HK-2 (cell line): Measurements from ENCODE around the gene NSFL1C.
"Not testable (repeated sequence)": the region's sequence is repeated elsewhere in the genome, so short reads cannot be mapped to it uniquely, and the experiment has no call there.

ENCODE experiments used
- DNase-seq: peaks from one replicate; pipeline ENCODE4 v3.0.0-alpha.2; 2018; ENCODE audit not compliant: unreplicated experiment

The NSFL1C gene

GRCh38 chr20:1423625-1424106, 43.0 kb downstream of the NSFL1C start:
- no peak for DNase-seq

GRCh38 chr20:1423206-1423605, 43.4 kb downstream of the NSFL1C start:
- DNase-seq: no peak

- DNase-seq: no peak
Measured at GRCh38 chr20:1422753-1423152, 43.9 kb downstream of the NSFL1C start.

GRCh38 chr20:1420066-1420465, 46.6 kb downstream of the NSFL1C start:
- DNase-seq: no peak

- peak; percentile 36 for DNase-seq
Measured at GRCh38 chr20:1418350-1418749, 48.3 kb downstream of the NSFL1C start.

GRCh38 chr20:1417790-1418189, 48.9 kb downstream of the NSFL1C start:
- DNase-seq: no peak

- peak; percentile 38 for DNase-seq
Measured at GRCh38 chr20:1417273-1417672, 49.4 kb downstream of the NSFL1C start.

- DNase-seq: peak; percentile 89
Measured at GRCh38 chr20:1415667-1416468, 50.8 kb downstream of the NSFL1C start.

GRCh38 chr20:1414982-1415381, 51.7 kb downstream of the NSFL1C start:
- no peak for DNase-seq

GRCh38 chr20:1405801-1406200, 60.8 kb downstream of the NSFL1C start:
- no peak for DNase-seq

- no peak for DNase-seq
Measured at GRCh38 chr20:1403624-1404023, 63.0 kb downstream of the NSFL1C start.

GRCh38 chr20:1402149-1402548, 64.5 kb downstream of the NSFL1C start:
- no peak for DNase-seq

- DNase-seq: no peak
Measured at GRCh38 chr20:1401451-1401907, 65.2 kb downstream of the NSFL1C start.

GRCh38 chr20:1399678-1400366, 66.8 kb downstream of the NSFL1C start:
- DNase-seq: not testable (repeated sequence)

- DNase-seq: not testable (repeated sequence)
Measured at GRCh38 chr20:1398185-1398584, 68.5 kb downstream of the NSFL1C start.

GRCh38 chr20:1397710-1398109, 68.9 kb downstream of the NSFL1C start:
- DNase-seq: no peak

GRCh38 chr20:1396702-1397101, 69.9 kb downstream of the NSFL1C start:
- DNase-seq: no peak

GRCh38 chr20:1396264-1396663, 70.4 kb downstream of the NSFL1C start:
- no peak for DNase-seq

- DNase-seq: no peak
Measured at GRCh38 chr20:1394686-1395085, 72.0 kb downstream of the NSFL1C start.

GRCh38 chr20:1393507-1393882, 73.2 kb downstream of the NSFL1C start:
- DNase-seq: no peak

GRCh38 chr20:1392693-1393506, 73.7 kb downstream of the NSFL1C start, which contains the start of gene FKBP1A:
Gene FKBP1A (minus strand): TSS chr20:1393054. CDS start chr20:1392998, 56 bp downstream.
- DNase-seq: peak; percentile 94

GRCh38 chr20:1392443-1392692, 74.3 kb downstream of the NSFL1C start:
- DNase-seq: no peak
